HPDE6-E6E7 (cell line): ENCODE results near the gene PYCR2.
"Not testable (repeated sequence)": the region's sequence is repeated elsewhere in the genome, so short reads cannot be mapped to it uniquely, and the experiment has no call there.

Experiments
- DNase-seq: peaks from one replicate; pipeline ENCODE4 v3.0.0; 2011; ENCODE audit warnings: missing footprints; ENCODE audit errors: extremely low spot score

The PYCR2 gene

GRCh38 chr1:225942574-225942973, 18.5 kb upstream of the PYCR2 start:
- no peak for DNase-seq

GRCh38 chr1:225941942-225942222, 17.8 kb upstream of the PYCR2 start:
- no peak for DNase-seq

GRCh38 chr1:225941187-225941941, 17.3 kb upstream of the PYCR2 start, which contains the start of gene LEFTY2:
Gene LEFTY2 (minus strand): TSS chr1:225941220. CDS start chr1:225941140, 80 bp downstream.
- DNase-seq: no peak

GRCh38 chr1:225940385-225941151, 16.5 kb upstream of the PYCR2 start:
- DNase-seq: no peak

- DNase-seq: not testable (repeated sequence)
Observed at GRCh38 chr1:225939939-225940310, 15.9 kb upstream of the PYCR2 start.

GRCh38 chr1:225939097-225939938, 15.3 kb upstream of the PYCR2 start:
- DNase-seq: not testable (repeated sequence)

GRCh38 chr1:225937048-225937968, 13.3 kb upstream of the PYCR2 start:
- DNase-seq: no peak

GRCh38 chr1:225936523-225936922, 12.5 kb upstream of the PYCR2 start:
- no peak for DNase-seq

GRCh38 chr1:225936086-225936485, 12.0 kb upstream of the PYCR2 start:
- DNase-seq: not testable (repeated sequence)

- no peak for DNase-seq
Observed at GRCh38 chr1:225934711-225935110, 10.7 kb upstream of the PYCR2 start.

- no peak for DNase-seq
Observed at GRCh38 chr1:225933072-225933471, 9.0 kb upstream of the PYCR2 start.

GRCh38 chr1:225931270-225932136, 7.5 kb upstream of the PYCR2 start:
- no peak for DNase-seq

GRCh38 chr1:225930566-225930965, 6.5 kb upstream of the PYCR2 start:
- no peak for DNase-seq

GRCh38 chr1:225929462-225929861, 5.4 kb upstream of the PYCR2 start:
- not testable (repeated sequence) for DNase-seq

- DNase-seq: no peak
Observed at GRCh38 chr1:225928186-225929175, 4.4 kb upstream of the PYCR2 start.

GRCh38 chr1:225926551-225927113, 2.6 kb upstream of the PYCR2 start:
- no peak for DNase-seq

GRCh38 chr1:225923381-225923691, 714 bp downstream of the PYCR2 start:
- DNase-seq: no peak

GRCh38 chr1:225921734-225922709, 2.0 kb downstream of the PYCR2 start:
- peak; percentile 87 for DNase-seq
